T-helper 2 cell treated with Interferon-gamma antibody and Interleukin-4, amounts not matched to agents 100 ng/mL and 5 ng/mL, for 36 hours (primary cell): Measurements from ENCODE around the gene BHMT2. TPM values are rescaled to one million over a fixed set of nuclear protein-coding genes. Genes with fewer than 3 reads are reported as not detected.

Experiments
- intact Hi-C: fragments of 100-400 bp; cut with micrococcal nuclease; formaldehyde crosslinking; loops from one replicate; pipeline ENCODE4 v1.15.1; 2023
- total RNA-seq: library from RNA; stranded (reverse); gene quantifications from 2 replicates; pipeline ENCODE4 v1.2.3, GENCODE V29; 2022

The BHMT2 gene, protein sequence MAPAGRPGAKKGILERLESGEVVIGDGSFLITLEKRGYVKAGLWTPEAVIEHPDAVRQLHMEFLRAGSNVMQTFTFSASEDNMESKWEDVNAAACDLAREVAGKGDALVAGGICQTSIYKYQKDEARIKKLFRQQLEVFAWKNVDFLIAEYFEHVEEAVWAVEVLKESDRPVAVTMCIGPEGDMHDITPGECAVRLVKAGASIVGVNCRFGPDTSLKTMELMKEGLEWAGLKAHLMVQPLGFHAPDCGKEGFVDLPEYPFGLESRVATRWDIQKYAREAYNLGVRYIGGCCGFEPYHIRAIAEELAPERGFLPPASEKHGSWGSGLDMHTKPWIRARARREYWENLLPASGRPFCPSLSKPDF
- total RNA-seq: not detected in 2 replicates

DNA sequence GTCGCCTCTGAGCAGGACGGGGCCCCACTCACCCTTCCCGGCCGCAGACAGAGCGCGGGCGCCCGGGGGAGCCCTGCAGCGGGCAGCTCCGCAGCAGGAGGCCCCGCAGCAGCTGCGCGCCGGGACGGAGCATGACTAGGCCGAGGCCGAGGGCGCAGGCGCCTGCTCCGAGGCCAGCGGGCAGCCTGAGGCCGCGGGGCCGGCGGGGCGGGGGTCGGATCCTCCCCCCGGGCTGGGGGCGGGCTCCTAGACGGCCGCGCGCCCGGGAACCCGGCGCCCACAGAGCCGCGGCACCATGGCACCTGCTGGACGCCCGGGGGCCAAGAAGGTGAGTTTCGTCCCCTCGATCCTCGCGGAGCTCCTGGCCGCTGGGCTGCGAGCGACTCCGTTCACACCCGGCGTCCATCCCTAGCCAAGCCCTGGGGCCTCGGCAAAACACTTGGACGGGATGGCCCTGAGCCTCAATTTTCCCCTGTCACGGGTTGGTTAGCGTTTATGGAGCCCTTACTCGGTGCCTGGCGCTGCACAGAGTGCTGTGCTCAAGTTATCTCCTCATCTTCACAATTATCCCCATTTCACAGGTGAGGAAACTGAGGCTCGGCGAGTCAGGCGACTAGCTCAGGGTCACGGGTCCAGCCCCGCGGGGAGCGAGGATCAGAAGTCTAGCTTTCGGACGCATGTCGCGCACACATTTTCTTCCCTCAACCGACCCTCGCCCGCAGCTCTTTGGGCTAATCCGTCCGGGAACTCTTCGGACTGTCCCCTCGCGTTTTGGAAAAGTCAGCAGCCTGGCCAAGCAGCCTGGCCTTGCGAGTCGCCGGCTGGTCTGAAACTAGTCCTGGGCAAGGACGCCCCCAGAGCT is at the start of gene BHMT2, which contains the start of gene DMGDH:
TSS of gene BHMT2 (plus strand) at position 280 of the 862 bp plus-strand sequence. CDS start at position 296, 16 bp downstream.
TSS of gene DMGDH (minus strand) at position 187 of the 862 bp plus-strand sequence. CDS start at position 133, 54 bp downstream.
- intact Hi-C loops: no loop called here

DNA sequence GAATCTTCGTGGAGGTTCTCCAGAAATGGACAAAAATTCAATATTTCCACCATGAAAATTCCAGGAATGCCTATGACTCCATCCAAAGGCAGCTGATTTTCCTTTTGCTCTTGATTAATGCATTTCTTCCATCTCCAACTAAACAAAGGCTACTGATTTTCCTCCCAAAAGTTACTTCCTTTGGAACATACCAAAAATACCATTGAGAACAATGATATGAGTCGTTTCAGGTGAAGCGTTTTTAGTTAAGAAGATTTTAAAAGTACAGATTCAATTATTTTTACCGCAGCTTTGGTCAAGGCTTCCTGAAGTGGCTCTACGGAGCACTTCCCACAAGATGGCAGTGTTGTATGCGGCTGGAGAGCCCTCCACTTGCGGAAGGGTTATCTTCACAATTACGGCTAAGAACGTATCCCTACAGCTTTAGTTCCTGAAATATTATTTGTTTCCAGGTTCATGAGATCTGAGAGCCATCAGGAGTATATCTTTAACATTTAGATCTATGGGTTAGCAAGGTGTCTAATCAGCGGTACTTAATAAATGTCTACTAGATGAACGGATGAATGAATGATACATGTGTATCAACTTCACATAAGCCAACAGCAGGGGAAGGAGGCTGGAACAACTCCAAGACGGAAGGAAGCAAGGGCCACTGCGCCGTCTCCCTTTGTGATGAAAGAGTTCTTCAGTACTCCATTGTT is 48.6 kb upstream of the BHMT2 start:
- intact Hi-C loops: loop anchor here (1.0 to 5.0 kb wide), 3 partner anchors 39 to 112 kb away; partner anchors contain the start of gene BHMT

DNA sequence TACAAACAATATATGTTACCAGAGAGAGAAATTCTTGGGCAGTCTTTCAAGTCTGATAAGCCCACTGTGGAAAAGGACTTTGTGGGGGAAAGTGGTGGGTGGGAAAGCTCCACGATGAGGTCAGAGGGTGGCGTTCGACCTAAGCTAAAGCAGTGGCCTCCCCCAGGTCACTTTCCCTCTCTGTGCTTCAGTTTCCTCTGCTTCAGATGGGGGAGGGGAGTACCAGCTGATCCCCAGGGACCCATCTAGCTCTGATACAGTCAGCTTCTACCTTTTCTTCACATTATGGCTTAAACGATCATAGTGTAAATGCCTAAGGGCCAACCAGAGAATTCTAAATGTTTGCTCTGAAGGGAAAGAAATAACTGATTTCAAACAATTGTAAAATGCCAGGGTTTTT is 47.8 kb upstream of the BHMT2 start:
- intact Hi-C loops: loop anchor here (1.0 to 5.0 kb wide), 4 partner anchors 39 to 443 kb away; partner anchors contain the start of gene BHMT

DNA sequence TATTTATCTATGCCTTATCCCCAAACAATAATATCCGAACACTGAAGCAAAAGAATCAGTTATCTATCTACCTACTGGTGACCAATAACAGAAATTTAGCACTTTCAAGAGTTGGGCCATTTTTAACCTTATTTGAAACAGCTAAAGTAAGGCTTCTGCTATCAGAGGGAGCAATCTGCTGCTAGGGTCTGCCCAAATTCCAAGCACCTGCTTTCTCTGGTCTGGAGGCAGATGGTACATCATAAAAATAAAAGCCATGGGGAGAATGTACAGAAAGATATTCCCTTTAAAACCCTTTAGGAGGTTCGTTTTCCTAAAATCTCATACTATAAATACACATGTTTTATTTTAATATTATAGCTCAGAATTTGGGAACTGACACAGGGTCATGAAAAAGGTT is 46.8 kb upstream of the BHMT2 start:
- intact Hi-C loops: loop anchor here (1.0 to 5.0 kb wide), 3 partner anchors 40 to 442 kb away; partner anchors contain the start of gene BHMT

DNA sequence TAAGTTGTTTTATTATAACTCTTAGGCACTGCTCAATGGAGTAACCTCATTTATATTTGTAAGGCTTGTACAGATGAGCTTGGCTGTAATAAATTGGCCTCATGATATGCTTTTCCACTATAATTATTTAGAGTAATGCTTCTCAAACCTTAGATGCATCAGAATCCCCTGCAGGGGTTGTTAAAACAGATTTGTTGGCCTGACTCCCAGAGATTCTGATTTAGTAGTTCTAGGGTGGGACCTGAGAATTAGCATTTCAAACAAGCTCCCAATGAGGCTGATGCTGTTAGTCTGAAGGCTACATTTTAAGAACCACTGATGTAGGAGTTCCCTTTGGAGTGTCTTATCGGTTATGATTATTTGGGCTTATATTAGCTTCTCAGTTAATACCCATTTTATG is 46.2 kb upstream of the BHMT2 start:
- intact Hi-C loops: loop anchor here (5.0 kb wide), 2 partner anchors 41 to 89 kb away; partner anchors contain the start of gene BHMT

GRCh38 chr5:79023947-79024346 is 45.6 kb upstream of the BHMT2 start:
- intact Hi-C loops: loop anchor here (5.0 kb wide), 2 partner anchors 42 to 88 kb away; partner anchors contain the start of gene BHMT

GRCh38 chr5:79025054-79025472 is 44.5 kb upstream of the BHMT2 start:
- intact Hi-C loops: loop anchor here (1.0 kb wide), 1 partner anchor 108 kb away; no protein-coding TSS in a partner anchor

GRCh38 chr5:79030663-79031484 is 38.7 kb upstream of the BHMT2 start:
- intact Hi-C loops: no loop called here

DNA sequence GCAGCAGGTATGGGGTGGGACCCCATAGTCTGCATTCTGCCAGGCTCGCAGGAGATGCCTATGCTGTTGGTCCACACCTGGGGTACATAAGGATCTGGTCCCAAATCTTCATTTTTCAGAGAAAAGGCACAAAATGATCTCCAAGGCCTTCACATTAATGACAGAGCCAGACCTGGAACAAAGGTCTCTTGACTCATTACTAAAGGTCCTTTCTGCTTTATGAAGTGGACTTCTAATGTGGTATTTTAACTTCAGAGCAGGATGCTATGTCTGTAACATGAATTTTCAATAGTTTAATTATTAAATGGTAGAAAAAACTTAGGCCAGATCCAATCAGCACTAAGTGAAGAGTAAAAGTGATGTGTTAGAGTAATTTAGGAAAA is 38.1 kb upstream of the BHMT2 start:
- intact Hi-C loops: no loop called here

DNA sequence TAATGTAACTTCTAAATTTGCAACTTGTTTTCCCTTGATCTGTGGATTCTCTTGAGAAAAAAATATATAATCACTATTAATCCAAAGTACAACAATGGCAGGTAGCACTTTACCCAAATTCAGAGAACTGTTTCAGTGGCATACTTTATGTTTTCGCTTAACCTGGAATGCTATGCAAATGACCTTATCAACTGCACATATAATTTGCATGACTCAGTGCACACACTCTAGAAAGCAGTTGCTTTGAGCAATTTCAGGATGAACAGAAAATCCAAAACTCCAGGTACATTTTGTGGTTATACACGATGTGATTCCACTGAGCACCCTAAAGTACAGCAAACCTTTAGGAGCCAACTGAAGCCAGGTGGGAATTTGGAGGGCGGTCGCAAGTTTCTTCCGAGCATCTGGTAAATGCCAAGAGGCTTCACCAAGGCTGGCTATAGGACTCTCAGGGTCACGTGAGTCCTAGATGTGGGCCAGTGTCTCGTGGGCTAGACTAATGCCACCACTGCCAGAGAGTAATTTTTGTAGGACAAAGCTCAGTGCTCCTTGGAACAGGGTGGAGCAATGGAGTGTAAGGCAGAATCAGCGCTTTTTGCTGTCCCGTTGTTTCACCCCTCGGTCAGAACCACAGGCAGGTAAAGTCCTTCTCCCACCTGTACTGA is 37.4 kb upstream of the BHMT2 start:
- intact Hi-C loops: no loop called here

GRCh38 chr5:79032782-79033181 is 36.8 kb upstream of the BHMT2 start:
- intact Hi-C loops: no loop called here

- intact Hi-C loops: no loop called here
Observed at GRCh38 chr5:79035237-79035636, 34.3 kb upstream of the BHMT2 start.

DNA sequence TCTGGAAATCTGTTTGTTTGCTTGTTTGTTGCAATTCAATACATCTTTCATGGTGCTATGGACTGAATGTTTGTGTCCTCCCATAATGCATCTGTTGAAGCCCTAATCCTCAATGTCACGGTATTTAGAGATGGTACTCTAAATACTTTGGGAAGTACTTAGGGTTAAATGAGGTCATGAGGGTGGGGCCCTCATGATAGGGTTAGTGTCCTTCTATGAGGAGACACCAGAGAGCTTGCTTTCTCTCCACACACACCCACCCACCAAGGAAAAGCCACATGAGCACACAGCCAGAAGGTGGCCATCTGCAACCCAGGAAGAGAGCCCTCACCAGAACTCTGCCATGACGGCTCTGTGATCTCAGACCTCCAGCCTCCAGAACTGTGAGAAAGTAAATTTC is 32.8 kb upstream of the BHMT2 start:
- intact Hi-C loops: no loop called here

GRCh38 chr5:79042188-79042587 is 27.4 kb upstream of the BHMT2 start:
- intact Hi-C loops: no loop called here

DNA sequence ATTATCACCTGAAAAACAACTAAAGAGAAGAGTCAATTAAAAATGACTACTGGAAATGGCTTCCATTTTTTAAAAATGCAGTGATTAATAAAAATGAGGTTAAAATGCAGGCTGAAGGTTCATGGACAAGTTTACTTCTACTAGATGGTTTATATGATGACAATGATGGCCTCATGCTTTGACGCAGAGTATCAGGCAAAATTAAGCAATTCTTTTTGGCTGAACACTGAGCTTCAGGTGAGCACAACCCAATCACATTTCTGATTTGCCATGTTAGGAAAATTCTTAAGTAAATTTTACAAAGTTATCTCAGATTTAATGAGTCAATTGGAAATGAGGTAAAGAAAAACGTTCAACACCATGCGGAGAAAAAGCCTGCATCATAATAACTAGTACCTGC is 22.4 kb upstream of the BHMT2 start:
- intact Hi-C loops: no loop called here

GRCh38 chr5:79048437-79048836 is 21.1 kb upstream of the BHMT2 start:
- intact Hi-C loops: no loop called here

- intact Hi-C loops: no loop called here
Observed at GRCh38 chr5:79050498-79050897, 19.1 kb upstream of the BHMT2 start.

- intact Hi-C loops: no loop called here
Observed at GRCh38 chr5:79053321-79053720, 16.2 kb upstream of the BHMT2 start.

- intact Hi-C loops: no loop called here
Observed at GRCh38 chr5:79055017-79055416, 14.6 kb upstream of the BHMT2 start.

DNA sequence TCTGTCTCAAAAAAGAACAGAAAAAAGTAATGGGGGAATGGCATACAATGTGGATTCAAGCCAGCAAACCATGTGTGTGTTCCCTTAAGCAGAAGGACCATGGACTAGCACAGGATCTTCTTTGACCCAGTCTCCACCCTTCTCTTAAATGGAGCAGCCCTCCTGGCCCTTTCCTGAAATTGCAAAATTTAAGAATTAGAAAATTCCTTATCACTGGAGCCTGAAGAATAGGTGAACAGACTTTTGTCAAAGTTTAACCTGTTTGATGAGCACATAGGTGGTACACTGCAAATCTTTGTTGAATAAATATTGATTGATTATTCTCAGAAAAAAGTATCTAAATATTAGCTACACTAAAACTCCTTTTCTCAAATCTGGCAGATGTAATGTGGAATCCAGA is 12.7 kb upstream of the BHMT2 start:
- intact Hi-C loops: no loop called here
